IMR-90 (cell line): ENCODE data around the gene AAGAB.

Experiments used
- FOS ChIP-seq: fragments of 150-350 bp; IDR thresholded peaks from 2 replicates; pipeline ENCODE4 v1.6.1; 2016; ENCODE audit warnings: low read depth, low read length
- POLR2A ChIP-seq: IDR thresholded peaks from 2 replicates; pipeline ENCODE4 v1.6.1; 2012; ENCODE audit warnings: mild to moderate bottlenecking, low read depth, low read length
- RCOR1 ChIP-seq: IDR thresholded peaks from 2 replicates; pipeline ENCODE4 v1.6.1; 2012; ENCODE audit warnings: mild to moderate bottlenecking, low read length, improper control_type of control experiment; ENCODE audit not compliant: insufficient replicate concordance
- RFX5 ChIP-seq: IDR thresholded peaks from 2 replicates; pipeline ENCODE4 v1.8.0; 2012; ENCODE audit warnings: low read depth, mild to moderate bottlenecking, low read length, moderate library complexity
- TF ChIP-seq, protein P1 (sequence below): conservative IDR thresholded peaks from 2 replicates; pipeline ENCODE4 v1.5.1; 2012; ENCODE audit warnings: mild to moderate bottlenecking, low read depth, low read length, improper control_type of control experiment

DNA sequence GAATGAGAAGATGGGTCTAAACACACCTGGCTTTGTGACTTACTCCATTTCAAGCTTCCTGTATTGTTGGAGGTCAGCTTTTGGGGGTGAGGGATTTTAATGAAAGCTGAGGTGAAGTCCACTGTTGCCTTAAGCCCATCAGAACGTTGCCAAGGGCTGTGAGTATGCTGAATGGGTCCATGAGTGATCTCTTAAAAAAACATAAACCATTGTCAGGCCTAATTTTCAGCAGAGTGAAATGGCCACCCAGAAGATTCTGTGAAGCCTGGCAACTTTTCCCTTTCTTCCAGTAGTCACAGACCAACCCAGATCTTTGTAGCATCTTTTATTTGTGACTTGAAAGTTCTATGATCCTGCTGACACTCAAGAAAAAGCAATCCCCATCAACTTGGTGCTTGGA lies 102.0 kb downstream of the AAGAB start:
- TF ChIP-seq, protein P1, sequence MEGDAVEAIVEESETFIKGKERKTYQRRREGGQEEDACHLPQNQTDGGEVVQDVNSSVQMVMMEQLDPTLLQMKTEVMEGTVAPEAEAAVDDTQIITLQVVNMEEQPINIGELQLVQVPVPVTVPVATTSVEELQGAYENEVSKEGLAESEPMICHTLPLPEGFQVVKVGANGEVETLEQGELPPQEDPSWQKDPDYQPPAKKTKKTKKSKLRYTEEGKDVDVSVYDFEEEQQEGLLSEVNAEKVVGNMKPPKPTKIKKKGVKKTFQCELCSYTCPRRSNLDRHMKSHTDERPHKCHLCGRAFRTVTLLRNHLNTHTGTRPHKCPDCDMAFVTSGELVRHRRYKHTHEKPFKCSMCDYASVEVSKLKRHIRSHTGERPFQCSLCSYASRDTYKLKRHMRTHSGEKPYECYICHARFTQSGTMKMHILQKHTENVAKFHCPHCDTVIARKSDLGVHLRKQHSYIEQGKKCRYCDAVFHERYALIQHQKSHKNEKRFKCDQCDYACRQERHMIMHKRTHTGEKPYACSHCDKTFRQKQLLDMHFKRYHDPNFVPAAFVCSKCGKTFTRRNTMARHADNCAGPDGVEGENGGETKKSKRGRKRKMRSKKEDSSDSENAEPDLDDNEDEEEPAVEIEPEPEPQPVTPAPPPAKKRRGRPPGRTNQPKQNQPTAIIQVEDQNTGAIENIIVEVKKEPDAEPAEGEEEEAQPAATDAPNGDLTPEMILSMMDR, result no peak
- TF ChIP-seq POLR2A, result no peak
- TF ChIP-seq FOS, result no peak
- TF ChIP-seq RCOR1, result no peak
- TF ChIP-seq RFX5, result no peak
